K562 (cell line): ENCODE results near the gene PPP6C. TPM values are rescaled to one million over a fixed set of nuclear protein-coding genes. Genes with fewer than 3 reads are reported as not detected.

ENCODE experiments used
- ATAC-seq: fragments of 200-7000 bp; cut with Tn5 transposase; 3 replicates; pipeline ENCODE4 v1.9.1; 2020; ENCODE audit warnings: moderate library complexity
- BruUV-seq: library from RNA; stranded (reverse); fragments of 400-500 nt; replicated peaks from 2 replicates; lab custom pipeline; 2021; lab: Mats Ljungman, UMichigan
- CTCF ChIA-PET: fragments of 300-600 bp; formaldehyde crosslinking; extraction: SDS; loops from one replicate; lab custom pipeline; 2021; ENCODE audit warnings: low intra/inter-chr PET ratio; lab: Yijun Ruan, JAX
- POLR2A ChIA-PET: fragments of 300-600, 350-650 bp; sonication (Branson Sonifier 250); formaldehyde crosslinking; extraction: SDS; loops from one replicate; lab custom pipeline; 2021; ENCODE audit warnings: antibody characterized with exemption, inconsistent platforms; lab: Yijun Ruan, JAX
- DNase-seq, 4 experiments: peaks; one replicate each; pipeline versions ENCODE4 v3.0.0 to v3.0.0-alpha.2; 2011 to 2018; ENCODE audit warnings: low spot score in 3 of 4, mixed read lengths in 3 of 4; ENCODE audit errors: extremely low read depth in 1 of 4
- FAIRE-seq: peaks from 2 replicates; lab custom pipeline; 2011; peaks lifted over from hg19 to GRCh38; lab: Jason Lieb, UNC
- H2AFZ ChIP-seq: 2 replicates; pipeline ENCODE4 v1.6.0; 2011; ENCODE audit warnings: low read depth, low read length, control low read depth, inconsistent platforms
- H3K27ac ChIP-seq: fragments of 200-600 bp; 3 replicates; pipeline ENCODE4 v1.8.0; 2011; ENCODE audit warnings: low read depth, mild to moderate bottlenecking, control low read depth, inconsistent platforms, low read length, moderate library complexity, mixed read lengths; ENCODE audit errors: extremely low read depth
- H3K27me3 ChIP-seq, 2 experiments: fragments of 300-600 bp in 1 of 2; 2 replicates in 1 of 2; 3 replicates in 1 of 2; pipeline versions ENCODE4 v1.6.0 to v1.8.0; 2011; ENCODE audit warnings: inconsistent platforms in 2 of 2, low read length in 2 of 2, mild to moderate bottlenecking in 1 of 2, mixed read lengths in 1 of 2, moderate library complexity in 1 of 2; ENCODE audit not compliant: control insufficient read depth in 2 of 2, insufficient read depth in 2 of 2
- H3K36me3 ChIP-seq: fragments of 300-600 bp; 3 replicates; pipeline ENCODE4 v1.8.0; 2011; ENCODE audit warnings: mild to moderate bottlenecking, low read length, inconsistent platforms; ENCODE audit not compliant: control insufficient read depth, insufficient read depth
- H3K4me1 ChIP-seq, 2 experiments: fragments of 200-600 bp in 1 of 2; replicated peaks in 1 of 2; 2 replicates in 1 of 2; 3 replicates in 1 of 2; pipeline versions ENCODE4 v1.5.1 to v1.8.0; 2011; ENCODE audit warnings: inconsistent platforms in 2 of 2, low read length in 2 of 2, mild to moderate bottlenecking in 1 of 2, mixed read lengths in 1 of 2, moderate library complexity in 1 of 2; ENCODE audit not compliant: control insufficient read depth in 2 of 2, insufficient read depth in 2 of 2
- H3K4me2 ChIP-seq: 2 replicates; pipeline ENCODE4 v1.6.1; 2011; ENCODE audit warnings: low read length, control low read depth, inconsistent platforms, mixed read lengths; ENCODE audit not compliant: insufficient read depth
- H3K4me3 ChIP-seq: fragments of 200-600 bp; sonication (generic), shearing (Covaris generic); 2 replicates; pipeline ENCODE4 v1.5.1; 2016; ENCODE audit warnings: control low read depth, inconsistent platforms
- H3K79me2 ChIP-seq: fragments of 200-600 bp; 3 replicates; pipeline ENCODE4 v1.8.0; 2011; ENCODE audit warnings: low read length, inconsistent platforms; ENCODE audit not compliant: control insufficient read depth, insufficient read depth
- H3K9ac ChIP-seq, 2 experiments: 2 replicates each; pipeline versions ENCODE4 v1.6.0 to v1.6.1; 2011; ENCODE audit warnings: low read depth in 2 of 2, low read length in 2 of 2, control low read depth in 1 of 2, inconsistent platforms in 1 of 2, mild to moderate bottlenecking in 1 of 2, mixed read lengths in 1 of 2; ENCODE audit not compliant: insufficient read depth in 1 of 2
- H3K9me1 ChIP-seq: one replicate; pipeline ENCODE4 v1.6.0; 2011; ENCODE audit warnings: inconsistent platforms, mild to moderate bottlenecking, low read length, moderate library complexity; ENCODE audit not compliant: control insufficient read depth, insufficient read depth
- H3K9me3 ChIP-seq: replicated peaks from 2 replicates; pipeline ENCODE4 v1.5.1; 2011; ENCODE audit warnings: low read depth, low read length, inconsistent platforms; ENCODE audit not compliant: control insufficient read depth, insufficient read depth
- H4K20me1 ChIP-seq: replicated peaks from 2 replicates; pipeline ENCODE4 v1.6.1; 2011; ENCODE audit warnings: low read length, inconsistent platforms, mixed read lengths; ENCODE audit not compliant: control insufficient read depth, insufficient read depth
- ARHGAP35 ChIP-seq: fragments of 450-650 bp; IDR thresholded peaks from 2 replicates; pipeline ENCODE4 v1.6.1; 2018; ENCODE audit not compliant: partially characterized antibody
- BRF2 ChIP-seq: IDR thresholded peaks from 3 replicates; pipeline ENCODE4 v1.6.1; 2011; ENCODE audit warnings: borderline replicate concordance, mild to moderate bottlenecking; ENCODE audit not compliant: insufficient read length, insufficient read depth
- DNMT1 ChIP-seq: fragments of 450-650 bp; IDR thresholded peaks from 2 replicates; pipeline ENCODE4 v1.6.1; 2016; ENCODE audit warnings: antibody characterized with exemption, mild to moderate bottlenecking
- FOXP1 ChIP-seq: sonication (generic); formaldehyde crosslinking; IDR thresholded peaks from 2 replicates; pipeline ENCODE4 v1.8.0; 2022; ENCODE audit warnings: mild to moderate bottlenecking, missing genetic modification reagents
- HDAC8 ChIP-seq: fragments of 450-650 bp; IDR thresholded peaks from 2 replicates; pipeline ENCODE4 v1.6.1; 2016; ENCODE audit warnings: mild to moderate bottlenecking, missing genetic modification characterization, moderate library complexity, missing compliant biosample characterization
- TCF3 ChIP-seq: sonication (generic); formaldehyde crosslinking; IDR thresholded peaks from 2 replicates; pipeline ENCODE4 v1.4.0; 2020; ENCODE audit warnings: mild to moderate bottlenecking, missing genetic modification reagents
- XRCC5 ChIP-seq: fragments of 200-400 bp; formaldehyde crosslinking; IDR thresholded peaks from 2 replicates; pipeline ENCODE4 v1.6.1; 2017; ENCODE audit warnings: low read depth, mild to moderate bottlenecking, low read length
- ZNF324 ChIP-seq: fragments of 250-450 bp; sonication (Bioruptor Pico); IDR thresholded peaks from 2 replicates; pipeline ENCODE4 v1.4.0; 2020; ENCODE audit warnings: mild to moderate bottlenecking
- ZNF586 ChIP-seq: fragments of 450-650 bp; formaldehyde crosslinking; conservative IDR thresholded peaks from 2 replicates; pipeline ENCODE4 v1.4.0; 2020; ENCODE audit warnings: mild to moderate bottlenecking, moderate library complexity
- ZNF780A ChIP-seq: fragments of 250-450 bp; sonication (Bioruptor Pico); IDR thresholded peaks from 2 replicates; pipeline ENCODE4 v1.5.0; 2021; ENCODE audit warnings: mild to moderate bottlenecking
- WGBS: fragments of 100-300 bp; shearing (Covaris generic); methylation state at CpG from one replicate; pipeline ENCODE4 v1.1.6; 2016; ENCODE audit warnings: low coverage, mixed read lengths; ENCODE audit not compliant: insufficient coverage; ENCODE audit errors: missing lambda C conversion rate; 5-methylcytosine and 5-hydroxymethylcytosine counted together
- in situ Hi-C: fragments of 300-500 bp; cut with MboI; formaldehyde crosslinking; loops from 4 replicates; pipeline ENCODE4 v1.15.0; 2018; ENCODE audit warnings: inconsistent platforms, mixed read lengths
- intact Hi-C: fragments of 100-400 bp; cut with micrococcal nuclease; formaldehyde crosslinking; loops from 2 replicates; pipeline ENCODE4 v1.14.2; 2022
- polyA plus RNA-seq, 8 experiments: library from polyadenylated mRNA; depleted of rRNA in 4 of 8; stranded (reverse) in 5 of 8; unstranded in 3 of 8; fragments of >200 nt; fragmentation: Nextera tagmentation in 2 of 8; fragmentation: Illumina TruSeq in 1 of 8; extraction: Ambion mirVana in 2 of 8; extraction: Trizol in 1 of 8; gene quantifications; 2 replicates each; pipeline versions ENCODE4 v1.2.1 to v1.2.3, GENCODE V29; 2011 to 2014; ENCODE audit warnings: inconsistent platforms in 1 of 8, missing spikeins in 1 of 8
- total RNA-seq, 7 experiments: library from RNA; depleted of rRNA in 6 of 7; stranded (reverse); fragments of >200 nt in 6 of 7; fragmentation: Illumina TruSeq in 2 of 7; extraction: Trizol in 2 of 7; gene quantifications; 2 replicates each; pipeline versions ENCODE4 v1.2.1 to v1.2.3, GENCODE V29; 2011 to 2021; ENCODE audit warnings: low replicate concordance in 1 of 7
- TF ChIP-seq, protein P1 (sequence below), 2 experiments: fragments of 450-650 bp in 1 of 2; sonication (generic) in 1 of 2; formaldehyde crosslinking in 1 of 2; IDR thresholded peaks in 1 of 2; conservative IDR thresholded peaks in 1 of 2; 2 replicates each; pipeline versions ENCODE4 v1.6.1 to v1.8.1; 2016 to 2023; ENCODE audit warnings: mild to moderate bottlenecking in 2 of 2, moderate library complexity in 2 of 2, inconsistent platforms in 1 of 2, missing genetic modification reagents in 1 of 2
- TF ChIP-seq, protein P2 (sequence below), 2 experiments: fragments of 450-650 bp in 1 of 2; sonication (generic) in 1 of 2; formaldehyde crosslinking in 1 of 2; IDR thresholded peaks; 2 replicates each; pipeline versions ENCODE4 v1.7.1 to v1.9.0; 2016 to 2022; ENCODE audit warnings: inconsistent platforms in 1 of 2, mild to moderate bottlenecking in 1 of 2, missing genetic modification reagents in 1 of 2

The PPP6C gene
- total and polyA plus RNA-seq, 9 of the 15 experiments (the other 6 are each of a cell fraction or from before 2014, with no cell fraction given), result 18.8 to 44.8 (median 38.3) TPM

DNA sequence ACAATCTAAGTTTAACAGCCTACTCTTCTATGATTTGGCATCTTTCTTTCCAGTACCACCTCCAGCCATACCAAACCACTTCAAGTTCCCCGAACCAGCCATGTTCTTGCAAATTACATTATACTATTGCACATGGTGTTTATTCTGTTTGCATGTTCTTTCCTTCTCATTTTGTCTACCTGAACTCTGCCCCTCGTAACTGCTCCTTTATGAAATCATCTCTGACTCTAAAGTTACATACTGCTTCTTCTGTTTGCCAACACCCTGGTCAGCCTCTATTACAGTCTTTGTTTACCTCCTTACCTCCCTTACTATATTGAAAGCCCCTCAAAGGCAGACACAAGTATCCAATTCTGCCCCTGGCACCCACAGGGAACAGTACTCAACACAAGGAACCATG lies 6.0 kb downstream of the PPP6C start:
- no peaks in the 10 kb centered on the region for H3K9me1 ChIP-seq
- CTCF ChIA-PET, result no interaction called here
- no peak for DNase-seq
- no peaks in the 10 kb centered on the region for H3K9me3 ChIP-seq
- in situ Hi-C loops (no loop called here), intact Hi-C loops (no loop called here)
- peaks cover 5 to 7% of the 10 kb centered on the region in 2 experiments; a peak in 4 of 5 replicates for H3K4me1 ChIP-seq
- H3K79me2 ChIP-seq, result peaks cover 95% of the 10 kb centered on the region
- no peaks in the 10 kb centered on the region for H3K27me3 ChIP-seq
- no peak for ATAC-seq
- H3K9ac ChIP-seq, result no peak overlapping the region
- POLR2A ChIA-PET, result no interaction called here
- H3K4me3 ChIP-seq, result no peak overlapping the region
- BruUV-seq, result no TSS peak
- H2AFZ ChIP-seq, result no peak overlapping the region
- no peak for FAIRE-seq
- peaks cover 14% of the 10 kb centered on the region; the same call in 2 of the 3 replicates for H3K36me3 ChIP-seq
- H3K27ac ChIP-seq, result no peak overlapping the region
- no peaks in the 10 kb centered on the region for H4K20me1 ChIP-seq
- no peak overlapping the region for H3K4me2 ChIP-seq
- WGBS, result 90% methylated on average over 2 of the region's 2 CpGs
- TF ChIP-seq XRCC5 (no peak), TCF3 (no peak), HDAC8 (tag) (no peak), ZNF324 (CRISPR knock-in tag) (no peak), DNMT1 (no peak), ZNF586 (CRISPR knock-in tag) (no peak), ZNF780A (no peak), ARHGAP35 (no peak), BRF2 (no peak), FOXP1 (CRISPR knock-in tag) (no peak)
- TF ChIP-seq, protein P1, sequence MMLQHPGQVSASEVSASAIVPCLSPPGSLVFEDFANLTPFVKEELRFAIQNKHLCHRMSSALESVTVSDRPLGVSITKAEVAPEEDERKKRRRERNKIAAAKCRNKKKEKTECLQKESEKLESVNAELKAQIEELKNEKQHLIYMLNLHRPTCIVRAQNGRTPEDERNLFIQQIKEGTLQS (IDR thresholded peaks at IDR 0.05), result no peak
- TF ChIP-seq, protein P1 (CRISPR knock-in tag; conservative IDR thresholded peaks at IDR 0.05), result no peak
- TF ChIP-seq, protein P2, sequence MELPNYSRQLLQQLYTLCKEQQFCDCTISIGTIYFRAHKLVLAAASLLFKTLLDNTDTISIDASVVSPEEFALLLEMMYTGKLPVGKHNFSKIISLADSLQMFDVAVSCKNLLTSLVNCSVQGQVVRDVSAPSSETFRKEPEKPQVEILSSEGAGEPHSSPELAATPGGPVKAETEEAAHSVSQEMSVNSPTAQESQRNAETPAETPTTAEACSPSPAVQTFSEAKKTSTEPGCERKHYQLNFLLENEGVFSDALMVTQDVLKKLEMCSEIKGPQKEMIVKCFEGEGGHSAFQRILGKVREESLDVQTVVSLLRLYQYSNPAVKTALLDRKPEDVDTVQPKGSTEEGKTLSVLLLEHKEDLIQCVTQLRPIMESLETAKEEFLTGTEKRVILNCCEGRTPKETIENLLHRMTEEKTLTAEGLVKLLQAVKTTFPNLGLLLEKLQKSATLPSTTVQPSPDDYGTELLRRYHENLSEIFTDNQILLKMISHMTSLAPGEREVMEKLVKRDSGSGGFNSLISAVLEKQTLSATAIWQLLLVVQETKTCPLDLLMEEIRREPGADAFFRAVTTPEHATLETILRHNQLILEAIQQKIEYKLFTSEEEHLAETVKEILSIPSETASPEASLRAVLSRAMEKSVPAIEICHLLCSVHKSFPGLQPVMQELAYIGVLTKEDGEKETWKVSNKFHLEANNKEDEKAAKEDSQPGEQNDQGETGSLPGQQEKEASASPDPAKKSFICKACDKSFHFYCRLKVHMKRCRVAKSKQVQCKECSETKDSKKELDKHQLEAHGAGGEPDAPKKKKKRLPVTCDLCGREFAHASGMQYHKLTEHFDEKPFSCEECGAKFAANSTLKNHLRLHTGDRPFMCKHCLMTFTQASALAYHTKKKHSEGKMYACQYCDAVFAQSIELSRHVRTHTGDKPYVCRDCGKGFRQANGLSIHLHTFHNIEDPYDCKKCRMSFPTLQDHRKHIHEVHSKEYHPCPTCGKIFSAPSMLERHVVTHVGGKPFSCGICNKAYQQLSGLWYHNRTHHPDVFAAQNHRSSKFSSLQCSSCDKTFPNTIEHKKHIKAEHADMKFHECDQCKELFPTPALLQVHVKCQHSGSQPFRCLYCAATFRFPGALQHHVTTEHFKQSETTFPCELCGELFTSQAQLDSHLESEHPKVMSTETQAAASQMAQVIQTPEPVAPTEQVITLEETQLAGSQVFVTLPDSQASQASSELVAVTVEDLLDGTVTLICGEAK (IDR thresholded peaks at IDR 0.05), result no peak
- TF ChIP-seq, protein P2 (CRISPR knock-in tag; IDR thresholded peaks at IDR 0.05), result no peak
